Stimulated activated CD8-positive, alpha-beta memory T cell treated with anti-CD3 and anti-CD28 coated beads, Interleukin-12 subunit alpha, Interleukin-12 subunit beta, amount 100 ng/mL, for 4 hours (primary cell): ENCODE data around the gene CDKL2.
"Not testable (repeated sequence)": the region's sequence is repeated elsewhere in the genome, so short reads cannot be mapped to it uniquely, and the experiment has no call there.

Source experiments
- DNase-seq: peaks from one replicate; pipeline ENCODE4 v3.0.0-alpha.2; 2020; ENCODE audit warnings: low read depth

The CDKL2 gene

GRCh38 chr4:75630174-75630936, at the start of gene CDKL2:
CDKL2 (minus strand) TSS chr4:75630528; CDS start chr4:75625988, 4,540 bp downstream.
- DNase-seq = peak; percentile 83

DNA sequence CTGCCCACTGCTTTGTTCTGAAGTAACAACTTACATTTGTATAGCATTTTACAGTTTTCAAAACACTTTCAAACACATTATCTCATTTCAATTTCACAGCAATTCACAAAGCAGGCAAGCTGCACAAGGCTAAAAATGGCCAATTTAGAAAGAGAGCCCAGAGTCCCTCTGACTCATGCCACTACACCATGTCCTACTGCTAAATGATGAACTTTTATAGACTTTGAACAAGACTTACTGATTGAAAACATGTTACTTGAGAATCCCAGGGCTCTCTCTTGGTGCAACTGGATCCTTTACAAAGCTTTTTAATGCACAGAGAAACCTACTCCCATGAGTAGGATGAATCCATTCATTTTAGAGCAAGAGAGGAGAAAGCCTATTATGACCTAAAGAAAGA, 48.6 kb upstream of the CDKL2 start:
- no peak for DNase-seq

- no peak for DNase-seq
Observed at GRCh38 chr4:75678473-75678872, 48.1 kb upstream of the CDKL2 start.

GRCh38 chr4:75675004-75675531, 44.7 kb upstream of the CDKL2 start:
- DNase-seq = no peak

- DNase-seq = no peak
Observed at GRCh38 chr4:75673959-75674328, 43.6 kb upstream of the CDKL2 start.

DNA sequence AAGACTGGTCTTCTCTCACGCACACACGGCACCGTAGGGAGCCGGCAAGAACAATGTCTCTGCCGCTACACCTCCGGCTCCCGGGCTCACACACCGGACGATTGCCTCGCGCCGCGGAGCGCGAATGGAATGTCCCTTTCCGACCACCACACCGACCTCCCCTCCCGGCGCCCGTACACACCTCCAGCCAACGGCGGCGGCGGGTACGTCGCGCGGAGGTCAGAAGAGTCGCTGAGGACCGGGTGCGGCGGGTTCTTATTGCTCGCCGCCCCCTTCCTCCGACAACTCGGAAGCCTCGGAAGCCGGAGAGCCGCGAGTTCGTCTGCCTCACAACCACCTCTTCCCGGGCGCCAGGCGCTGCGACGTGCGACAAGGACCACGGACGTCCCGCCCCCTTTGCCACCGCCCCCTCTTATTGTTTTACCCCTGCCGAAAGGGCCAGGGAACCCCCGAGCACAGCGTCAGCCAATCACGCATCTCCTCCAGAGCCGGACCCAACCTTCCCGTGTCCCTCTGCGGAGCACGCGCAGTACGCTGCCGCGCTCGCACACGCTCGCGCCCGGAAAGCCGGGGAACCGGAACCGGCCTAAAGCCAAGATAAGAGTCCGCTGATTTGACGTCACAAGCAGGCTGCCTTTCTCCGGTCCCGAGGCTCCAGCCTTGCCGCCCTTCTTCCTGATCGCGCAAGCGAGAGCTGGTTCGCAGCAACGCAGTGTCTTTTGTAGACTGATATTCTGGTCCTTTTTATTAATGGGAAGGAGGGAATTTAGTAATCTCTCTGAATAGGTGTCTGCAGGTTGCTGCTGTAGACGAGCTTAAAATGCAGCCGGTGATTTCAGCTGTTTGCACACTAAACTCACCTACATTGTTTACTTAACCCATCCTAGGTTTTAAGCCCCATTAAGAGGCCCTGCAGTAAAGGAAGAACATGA, 43.0 kb upstream of the CDKL2 start, which contains the start of gene G3BP2:
G3BP2 (minus strand) TSS at position 385 of the 932 bp plus-strand sequence. CDS start 11,386 bp downstream, outside the sequence.
- peak; percentile 95 for DNase-seq

- peak; percentile 60 for DNase-seq
Observed at GRCh38 chr4:75672461-75673026, 42.2 kb upstream of the CDKL2 start.

GRCh38 chr4:75671802-75672421, 41.6 kb upstream of the CDKL2 start:
- DNase-seq = no peak

GRCh38 chr4:75668596-75668995, 38.3 kb upstream of the CDKL2 start:
- no peak for DNase-seq

DNA sequence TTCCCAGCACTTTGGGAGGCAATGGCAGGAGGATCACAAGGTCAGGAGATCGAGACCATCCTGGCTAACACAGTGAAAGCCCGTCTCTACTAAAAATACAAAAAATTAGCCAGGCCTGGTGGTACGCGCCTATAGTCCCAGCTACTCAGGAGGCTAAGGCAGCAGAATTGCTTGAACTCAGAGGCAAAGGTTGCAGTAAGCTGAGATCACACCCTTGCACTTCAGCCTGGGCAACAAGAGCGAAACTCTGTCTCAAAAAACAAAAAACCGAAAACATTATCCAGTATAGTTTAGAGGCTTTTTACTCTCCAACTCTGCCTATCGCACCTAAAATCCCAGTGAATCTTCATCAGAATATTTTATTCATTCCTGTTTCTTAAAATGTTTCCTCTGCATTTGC, 37.3 kb upstream of the CDKL2 start:
- DNase-seq = not testable (repeated sequence)

DNA sequence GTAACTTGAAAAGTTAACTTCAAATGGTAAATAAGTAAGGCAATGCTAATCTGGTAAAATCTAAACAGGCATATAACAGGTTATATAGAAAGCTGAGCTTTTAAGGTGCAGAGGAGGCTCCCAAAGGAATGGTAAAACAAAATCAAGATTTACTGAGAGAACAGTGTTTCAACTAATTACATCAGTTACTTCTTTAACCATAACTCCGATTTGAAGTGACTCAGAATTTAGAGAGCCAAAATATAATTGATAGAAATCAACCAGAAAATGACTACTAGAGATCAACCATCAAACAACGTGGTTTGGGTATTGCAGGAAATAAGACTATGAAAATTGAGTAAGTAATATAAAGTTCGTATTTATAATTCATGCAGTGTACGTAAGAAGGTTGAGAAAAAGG, 36.0 kb upstream of the CDKL2 start:
- no peak for DNase-seq

- DNase-seq = not testable (repeated sequence)
Observed at GRCh38 chr4:75664604-75665003, 34.3 kb upstream of the CDKL2 start.

DNA sequence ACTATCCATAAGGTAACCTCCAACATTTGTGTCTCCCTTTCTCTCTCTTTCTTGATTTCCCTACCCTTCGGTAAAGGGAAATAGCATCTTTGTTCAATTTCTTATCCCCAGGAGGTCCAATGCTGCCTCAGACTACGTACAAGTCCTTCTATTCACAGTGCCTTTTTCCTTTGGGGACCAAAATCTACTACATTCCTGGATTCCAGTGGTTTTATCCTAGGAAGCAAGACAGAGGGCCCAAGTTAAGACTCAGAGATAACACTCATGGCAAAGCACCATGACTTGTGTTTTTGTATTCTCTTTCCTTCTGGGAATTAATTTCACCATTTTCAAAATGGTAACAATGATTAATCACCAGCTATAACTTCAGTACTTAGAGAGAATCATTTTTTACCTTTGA, 32.3 kb upstream of the CDKL2 start:
- DNase-seq = no peak

GRCh38 chr4:75660491-75660890, 30.2 kb upstream of the CDKL2 start:
- DNase-seq = no peak

DNA sequence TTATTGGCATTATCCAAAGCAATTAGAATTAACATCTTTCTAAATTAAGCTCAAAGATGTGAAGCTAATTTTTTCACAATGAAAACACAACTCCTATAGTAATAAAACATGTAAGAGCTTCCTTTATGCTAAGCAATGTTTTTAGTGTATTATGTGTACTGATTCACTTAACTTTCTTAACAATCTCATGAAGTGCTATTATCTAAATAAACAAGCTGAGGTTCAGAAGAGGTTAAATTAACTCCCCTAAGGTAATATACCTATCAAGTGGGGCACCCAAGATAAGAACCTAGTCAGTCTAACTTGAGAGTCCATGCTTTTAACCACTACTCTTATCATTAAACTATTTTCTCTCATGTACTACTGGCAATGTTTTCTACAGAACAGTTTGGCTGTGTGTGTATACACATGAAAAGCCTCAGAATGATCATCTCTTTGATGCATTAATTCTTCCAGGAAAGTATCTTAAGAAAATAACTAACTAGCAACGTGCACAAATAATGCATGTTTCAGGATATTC, 29.2 kb upstream of the CDKL2 start:
- DNase-seq = no peak

GRCh38 chr4:75658876-75659275, 28.5 kb upstream of the CDKL2 start:
- DNase-seq = no peak

DNA sequence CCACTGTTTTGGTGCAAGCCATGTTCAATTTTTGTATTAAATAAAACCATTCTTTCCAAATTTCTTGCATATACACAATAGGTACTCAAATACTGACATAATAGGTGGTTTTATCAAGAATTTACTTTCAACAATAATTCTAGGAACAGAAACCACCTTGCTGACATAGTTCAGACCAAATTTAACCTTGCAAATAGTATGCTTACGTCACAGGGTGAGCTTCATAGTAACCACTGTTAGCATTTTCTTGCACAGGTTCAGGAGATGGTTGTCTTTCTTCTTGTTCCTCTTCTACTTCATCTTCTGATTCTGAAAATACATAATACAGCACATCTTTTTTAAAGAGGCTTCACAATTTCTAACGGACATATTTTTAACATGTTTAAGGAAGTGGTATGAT, 25.2 kb upstream of the CDKL2 start:
- no peak for DNase-seq

- no peak for DNase-seq
Observed at GRCh38 chr4:75654905-75655304, 24.6 kb upstream of the CDKL2 start.

DNA sequence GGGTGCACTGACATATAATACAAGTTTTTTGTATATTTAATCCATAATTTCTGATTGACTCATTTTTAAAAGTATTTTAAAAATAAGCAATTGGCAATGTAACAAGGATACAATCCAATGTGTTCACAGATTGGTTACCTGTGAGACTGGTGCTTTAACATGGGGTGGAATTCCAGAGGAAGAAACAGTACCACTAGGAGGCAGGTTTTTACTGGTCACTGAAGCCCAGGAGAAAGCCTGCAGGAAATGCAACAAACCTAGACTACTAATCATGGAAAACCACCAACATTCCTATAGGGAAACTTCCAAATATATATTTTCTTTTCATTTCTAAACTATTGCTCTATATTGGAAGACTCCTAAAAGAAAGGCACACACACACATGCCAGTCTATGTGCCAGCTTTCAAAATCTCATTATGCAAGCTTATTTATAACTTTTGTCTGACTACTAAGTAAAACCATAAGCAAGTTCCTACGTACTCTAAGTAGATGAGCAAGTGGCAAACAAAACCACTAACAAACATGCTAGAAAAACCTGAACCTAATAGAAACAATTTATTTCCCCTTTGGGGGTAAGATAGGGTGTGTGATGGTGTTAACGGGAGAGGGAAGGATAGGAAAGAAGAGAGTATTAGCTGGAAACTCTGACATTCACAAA, 23.6 kb upstream of the CDKL2 start:
- DNase-seq = no peak

DNA sequence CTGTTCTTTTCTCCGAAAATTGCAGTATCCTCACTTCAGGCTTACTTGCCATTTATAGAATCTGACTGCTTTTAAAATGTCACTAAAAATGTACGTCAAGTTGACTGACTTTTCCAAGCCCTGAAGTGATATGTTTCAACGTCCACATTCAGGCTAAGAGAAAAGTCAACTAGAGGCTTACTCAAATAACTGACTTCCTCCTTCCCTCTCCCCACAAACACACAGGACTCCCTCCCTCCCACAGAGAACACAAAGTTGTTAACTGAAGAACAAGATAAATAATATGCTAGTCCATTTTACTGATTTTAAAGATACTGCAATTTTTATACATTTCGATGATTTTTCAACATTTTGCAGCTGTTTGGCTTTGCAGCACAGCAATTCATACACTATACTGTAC, 13.8 kb upstream of the CDKL2 start:
- DNase-seq = no peak

GRCh38 chr4:75643651-75644050, 13.3 kb upstream of the CDKL2 start:
- DNase-seq = no peak
